ENCODE results near the gene SLC12A9. TPM values are rescaled to one million over a fixed set of nuclear protein-coding genes. Genes with fewer than 3 reads are reported as not detected.

The SLC12A9 gene
- total and polyA plus RNA-seq, 2 of the 4 experiments (the other 2 are of a cell fraction), result 4.5 to 16.2 TPM

- H3K56ac ChIP-seq (ENCODE audit: extremely low read depth, insufficient read depth, low read length), result no peak overlapping the region
- H3K23ac ChIP-seq (ENCODE audit: low read depth, low read length), result no peak overlapping the region
- H3K36me3 ChIP-seq (ENCODE audit: control insufficient read depth, insufficient read depth, low read length), result peaks cover 58% of the 10 kb centered on the region
- H4K5ac ChIP-seq (ENCODE audit: low read depth, low read length), result no peak overlapping the region
- H2BK15ac ChIP-seq (ENCODE audit: low read depth, low read length), result no peak overlapping the region
- intact Hi-C loops (cut with micrococcal nuclease), result no loop called here
- no peak overlapping the region for H3K4me3 ChIP-seq (ENCODE audit: insufficient read depth, low read depth, low read length)
- H2BK20ac ChIP-seq (ENCODE audit: low read depth, low read length), result no peak overlapping the region
- no peak overlapping the region for H2BK120ac ChIP-seq (ENCODE audit: low read depth, low read length)
- peaks cover 16% of the 10 kb centered on the region for H3K4me1 ChIP-seq (ENCODE audit: control insufficient read depth, insufficient read depth, low read length)
- peaks cover 15% of the 10 kb centered on the region; the same call in 1 of the 2 replicates for H4K20me1 ChIP-seq (ENCODE audit: insufficient read depth, low read length)
- peaks cover 25 to 54% of the 10 kb centered on the region in 2 experiments for H3K79me1 ChIP-seq (ENCODE audit: low read depth in 1 of 2, low read length in 2 of 2)
- no peak for DNase-seq
- BruUV-seq (replicated peaks), result TSS peak; percentile 83
- no peak overlapping the region for H3K14ac ChIP-seq (replicated peaks; ENCODE audit: low read depth, low read length)
- no peaks in the 10 kb centered on the region for H3K9me3 ChIP-seq (ENCODE audit: control insufficient read depth, insufficient read depth, low read length)
- no peak overlapping the region for H3K4me2 ChIP-seq (ENCODE audit: low read depth, low read length)
- in situ Hi-C loops (cut with MboI; ENCODE audit: low sequenced_read_pairs), result no loop called here
- dilution Hi-C loops (cut with HindIII; ENCODE audit: low sequenced_read_pairs, unreplicated experiment), result no loop called here
- H4K8ac ChIP-seq (ENCODE audit: low read depth in 2 of 2, low read length in 2 of 2), result no peak overlapping the region
- no peak overlapping the region for H3K4ac ChIP-seq (ENCODE audit: low read depth, low read length)
- no peak overlapping the region for H2AK9ac ChIP-seq (replicated peaks; ENCODE audit: low read depth, low read length, poor library complexity)
- 84% methylated on average over 6 of the region's 21 CpGs; no CpG with 5 or more reads in 1 of the 2 experiments for WGBS, 2 experiments (ENCODE audit: extremely low coverage in 2 of 2, insufficient read length in 1 of 2)
- ChIA-PET CTCF (no interaction called here), POLR2A (ENCODE audit: unreplicated experiment) (interaction anchor here (0.9 to 1.4 kb wide), 3 partner anchors 11 to 13 kb away, joined by 3 to 4 read pairs (median 4); partner anchors contain the start of gene SRRT)
- no peak overlapping the region for H3K27ac ChIP-seq (ENCODE audit: insufficient read depth, low read length)
- no peak for ATAC-seq (ENCODE audit: low read depth)
- no peak overlapping the region for H3K9ac ChIP-seq (ENCODE audit: low read depth, low read length)
- H3K18ac ChIP-seq (ENCODE audit: low read depth, low read length), result no peak overlapping the region
- no peak overlapping the region for H4K91ac ChIP-seq (ENCODE audit: insufficient read depth, low read depth, low read length)
- H3K27me3 ChIP-seq (ENCODE audit: control insufficient read depth, insufficient read depth, low read length), result no peaks in the 10 kb centered on the region
- no peak overlapping the region for H2BK5ac ChIP-seq (ENCODE audit: low read depth, low read length, poor library complexity, severe bottlenecking)
- no peak overlapping the region for H2AFZ ChIP-seq (replicated peaks; ENCODE audit: low read length, poor library complexity)
- peaks cover 3% of the 10 kb centered on the region; the same call in 1 of the 2 replicates for H3K9me1 ChIP-seq (ENCODE audit: insufficient read depth, low read length)
- H2AK5ac ChIP-seq (ENCODE audit: low read depth, low read length), result no peak overlapping the region
- no peak for TF ChIP-seq POLR2A (IDR thresholded peaks at IDR 0.05; ENCODE audit: low read depth, low read length)
- TF ChIP-seq USF2 (IDR thresholded peaks at IDR 0.05; ENCODE audit: low read depth, low read length), result no peak
- no peak for TF ChIP-seq BHLHE40 (IDR thresholded peaks at IDR 0.05; ENCODE audit: low read depth, low read length)
- no peak for TF ChIP-seq MXI1 (IDR thresholded peaks at IDR 0.05; ENCODE audit: borderline replicate concordance, low read depth, low read length)
- TF ChIP-seq MAFK (IDR thresholded peaks at IDR 0.05; ENCODE audit: low read depth, low read length), result no peak
- TF ChIP-seq SMC3 (IDR thresholded peaks at IDR 0.05; ENCODE audit: low read depth, low read length), result no peak
- TF ChIP-seq CTCF (conservative IDR thresholded peaks at IDR 0.05; ENCODE audit: low read depth, low read length), result no peak
- TF ChIP-seq MAZ (IDR thresholded peaks at IDR 0.05; ENCODE audit: borderline replicate concordance, low read depth, low read length), result no peak
- TF ChIP-seq CHD1 (IDR thresholded peaks at IDR 0.05; ENCODE audit: low read depth, low read length), result no peak
- TF ChIP-seq FOS (IDR thresholded peaks at IDR 0.05; ENCODE audit: low read depth, low read length), result no peak
- TF ChIP-seq RCOR1 (IDR thresholded peaks at IDR 0.05; ENCODE audit: insufficient replicate concordance, low read length), result no peak
- no peak for TF ChIP-seq RFX5 (IDR thresholded peaks at IDR 0.05; ENCODE audit: low read depth, low read length)
- no peak for TF ChIP-seq ELK1 (IDR thresholded peaks at IDR 0.05; ENCODE audit: borderline replicate concordance, low read depth, low read length)
- TF ChIP-seq NFE2L2 (IDR thresholded peaks at IDR 0.05; ENCODE audit: low read depth, low read length), result no peak
- no peak for TF ChIP-seq CEBPB (IDR thresholded peaks at IDR 0.05; ENCODE audit: low read depth, low read length)
Measured at GRCh38 chr7:100887516-100888290, 35.2 kb downstream of the SLC12A9 start.

Measured in IMR-90 (cell line).